ENCODE results near the gene PADI3.

GRCh38 chr1:17304826-17305175, 55.9 kb downstream of the PADI3 start:
- TF ChIP-seq, protein P1, sequence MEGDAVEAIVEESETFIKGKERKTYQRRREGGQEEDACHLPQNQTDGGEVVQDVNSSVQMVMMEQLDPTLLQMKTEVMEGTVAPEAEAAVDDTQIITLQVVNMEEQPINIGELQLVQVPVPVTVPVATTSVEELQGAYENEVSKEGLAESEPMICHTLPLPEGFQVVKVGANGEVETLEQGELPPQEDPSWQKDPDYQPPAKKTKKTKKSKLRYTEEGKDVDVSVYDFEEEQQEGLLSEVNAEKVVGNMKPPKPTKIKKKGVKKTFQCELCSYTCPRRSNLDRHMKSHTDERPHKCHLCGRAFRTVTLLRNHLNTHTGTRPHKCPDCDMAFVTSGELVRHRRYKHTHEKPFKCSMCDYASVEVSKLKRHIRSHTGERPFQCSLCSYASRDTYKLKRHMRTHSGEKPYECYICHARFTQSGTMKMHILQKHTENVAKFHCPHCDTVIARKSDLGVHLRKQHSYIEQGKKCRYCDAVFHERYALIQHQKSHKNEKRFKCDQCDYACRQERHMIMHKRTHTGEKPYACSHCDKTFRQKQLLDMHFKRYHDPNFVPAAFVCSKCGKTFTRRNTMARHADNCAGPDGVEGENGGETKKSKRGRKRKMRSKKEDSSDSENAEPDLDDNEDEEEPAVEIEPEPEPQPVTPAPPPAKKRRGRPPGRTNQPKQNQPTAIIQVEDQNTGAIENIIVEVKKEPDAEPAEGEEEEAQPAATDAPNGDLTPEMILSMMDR (optimal IDR thresholded peaks at IDR 0.05 in 1 of 3, IDR thresholded peaks at IDR 0.05 in 1 of 3, conservative IDR thresholded peaks at IDR 0.05 in 1 of 3; ENCODE audit: extremely low read depth in 1 of 3, insufficient read depth in 2 of 3, low read length in 3 of 3): no peak
- TF ChIP-seq EZH2 (IDR thresholded peaks at IDR 0.05; ENCODE audit: low read length): no peak
